Fibroblast of the conjunctiva (primary cell): Measurements from ENCODE around the gene TRIM61.
"Not testable (repeated sequence)": the region's sequence is repeated elsewhere in the genome, so short reads cannot be mapped to it uniquely, and the experiment has no call there.

Source experiments
- DNase-seq: peaks from one replicate; pipeline ENCODE4 v3.0.0-alpha.2; 2010; ENCODE audit warnings: low read depth

TRIM61 gene

DNA sequence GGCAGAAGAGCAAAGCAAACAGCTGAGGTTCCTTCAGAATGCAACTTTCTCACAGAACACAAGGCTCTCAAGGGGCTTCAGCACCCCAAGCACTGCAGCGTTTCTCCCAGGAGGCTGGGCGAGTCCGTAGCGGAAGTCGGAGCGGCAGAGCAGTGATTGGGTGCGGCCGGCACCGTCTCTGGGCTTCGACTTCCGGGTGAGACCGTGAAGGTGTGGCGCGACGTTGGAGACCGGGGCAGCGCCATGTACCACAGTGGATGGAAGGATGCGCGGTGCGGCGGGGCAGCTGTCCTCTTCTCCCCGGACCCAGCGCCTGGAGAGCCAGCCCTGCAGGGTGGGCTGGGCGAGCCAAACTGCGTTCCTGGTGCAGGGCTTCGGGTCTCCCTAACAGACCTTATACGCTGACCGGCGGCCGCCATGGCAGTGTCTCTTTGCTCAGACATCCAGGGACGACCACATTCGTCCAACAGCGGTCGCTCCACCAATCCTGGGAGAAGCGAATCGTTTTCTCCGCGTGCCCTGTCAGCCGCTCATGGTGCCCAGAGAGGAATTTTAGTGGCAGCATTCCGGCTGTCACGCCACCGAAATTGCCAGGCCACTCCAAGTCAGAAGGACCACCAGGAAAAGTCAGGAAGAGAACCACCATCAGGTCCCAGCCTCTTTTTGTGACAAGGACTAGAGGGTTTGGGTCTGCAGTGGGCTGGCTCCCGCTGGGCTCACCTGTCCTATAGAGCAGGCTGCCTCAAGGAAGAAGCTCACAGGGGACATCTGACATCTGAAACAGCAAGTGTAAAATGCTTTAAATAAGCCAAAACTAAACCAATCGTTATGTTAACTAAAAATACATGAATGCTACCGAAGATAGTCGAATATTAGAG is 20.5 kb downstream of the TRIM61 start:
- DNase-seq = peak; percentile 47

DNA sequence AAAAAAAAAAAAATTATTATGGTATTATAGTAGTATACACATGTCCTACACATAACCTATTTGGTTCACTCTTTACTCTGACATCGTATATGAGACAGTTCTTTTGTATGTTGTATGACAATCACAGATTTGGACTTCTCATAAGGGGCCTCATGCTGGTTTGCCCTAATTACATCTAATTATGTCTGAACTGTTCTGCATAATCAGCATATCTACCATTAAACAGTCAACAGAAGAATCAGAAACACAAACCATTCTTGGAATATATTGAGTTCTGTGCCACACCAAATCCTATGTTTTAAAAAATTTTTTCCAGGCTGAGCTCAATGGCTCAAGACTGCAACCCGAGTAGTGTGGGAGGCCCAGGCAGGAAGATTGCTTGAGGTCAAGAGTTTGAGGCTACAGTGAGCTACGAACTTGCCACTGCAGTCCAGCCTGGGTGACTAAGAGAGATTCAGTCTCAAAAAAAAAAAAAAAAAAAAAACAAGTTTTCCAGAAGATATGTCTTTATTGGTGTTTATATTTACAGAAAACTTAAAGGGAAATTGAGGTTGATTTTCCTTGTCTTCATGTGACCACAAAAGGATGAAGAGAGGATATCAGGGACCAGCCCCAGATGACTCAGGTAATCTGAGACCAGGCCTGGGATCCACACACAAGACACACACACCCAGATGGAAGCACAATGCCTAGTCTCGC is 22.2 kb downstream of the TRIM61 start:
- DNase-seq = no peak

DNA sequence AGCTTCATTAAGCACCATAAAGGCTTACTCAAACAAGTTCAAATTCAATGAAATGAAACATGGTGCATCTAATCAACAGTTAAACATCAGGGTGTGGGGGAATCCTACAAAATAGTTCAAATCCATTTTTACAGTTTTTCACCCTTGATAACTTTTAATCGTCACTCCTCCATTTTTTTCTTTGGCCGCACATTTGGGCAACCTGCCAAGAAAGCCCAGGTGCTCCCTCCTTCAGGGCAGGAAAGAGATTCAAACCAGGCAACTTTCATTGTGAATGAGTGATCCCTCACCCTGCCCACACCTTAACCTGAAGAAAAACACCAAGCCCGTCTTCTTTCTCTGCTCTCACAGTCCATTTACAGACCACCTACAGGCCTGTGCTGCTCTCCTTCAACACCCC is 24.9 kb downstream of the TRIM61 start:
- no peak for DNase-seq

DNA sequence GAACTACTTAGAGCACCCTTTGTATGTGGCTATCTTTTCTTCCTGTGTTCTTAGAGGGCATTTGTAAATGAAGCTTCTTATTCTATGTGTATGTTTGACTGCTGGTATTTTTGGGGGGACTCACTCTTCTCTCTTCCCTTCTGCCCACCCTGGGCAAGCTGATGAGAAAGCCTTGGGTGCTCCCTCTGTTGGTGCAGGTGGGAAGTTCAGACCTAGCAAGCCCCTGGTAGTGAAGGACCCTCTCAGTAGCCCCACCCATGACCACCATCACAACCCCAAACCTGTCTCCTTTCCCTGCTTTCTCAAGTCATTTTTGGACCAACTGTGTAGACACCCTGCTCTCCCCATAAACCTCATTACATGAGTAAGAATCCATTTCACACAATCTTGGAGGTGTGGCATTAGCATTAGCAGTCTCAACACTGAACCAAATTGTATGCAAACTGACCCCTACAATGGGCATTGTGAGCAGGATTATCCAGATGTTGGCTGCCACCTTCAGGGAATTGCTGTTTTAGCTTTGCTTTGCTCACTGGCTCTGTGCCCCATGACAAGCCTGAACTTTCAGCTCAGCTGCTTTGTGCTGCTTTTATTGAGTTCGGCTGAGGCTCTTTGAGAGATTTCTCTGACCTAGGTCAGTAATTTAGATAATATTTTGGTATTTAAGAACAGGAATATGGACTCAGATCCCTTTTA is 27.9 kb downstream of the TRIM61 start:
- no peak for DNase-seq

DNA sequence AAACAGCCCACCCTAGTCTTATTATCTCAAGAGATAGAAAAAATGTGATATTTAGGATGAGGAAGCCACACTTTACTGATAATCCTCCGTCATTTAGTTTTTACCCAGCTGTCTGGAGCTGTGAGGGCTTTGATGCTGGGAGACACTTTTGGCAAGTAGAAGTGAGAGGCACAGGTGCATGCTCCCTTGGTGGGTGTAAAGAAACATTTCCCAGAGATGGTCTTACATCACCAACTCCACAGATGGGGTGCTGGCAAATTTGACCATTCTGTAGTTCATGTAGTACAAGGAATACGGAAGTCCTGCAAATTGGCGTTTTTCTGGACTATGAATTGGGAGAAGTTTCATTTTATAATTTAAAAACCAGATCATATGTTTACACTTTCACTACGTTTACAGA is 28.5 kb downstream of the TRIM61 start:
- no peak for DNase-seq

DNA sequence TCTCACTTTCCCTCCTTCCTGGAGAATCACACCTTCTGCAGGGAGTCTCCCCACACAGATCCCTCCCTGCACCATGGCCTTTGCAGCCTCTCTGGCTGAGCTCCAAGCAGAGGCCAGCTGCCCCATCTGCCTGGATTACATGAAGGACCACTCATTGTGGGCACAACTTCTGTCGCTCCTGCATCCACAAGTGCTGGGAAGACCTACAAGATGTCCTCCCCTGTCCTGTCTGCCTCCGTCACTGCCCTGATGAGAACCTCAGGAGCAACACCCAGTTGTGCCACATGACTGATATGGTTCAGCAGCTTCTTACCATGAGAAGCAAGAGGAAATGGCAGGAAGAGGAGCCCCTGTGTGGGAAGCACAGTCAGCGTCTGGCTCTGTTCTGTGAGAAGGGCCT is 29.5 kb downstream of the TRIM61 start:
- not testable (repeated sequence) for DNase-seq

DNA sequence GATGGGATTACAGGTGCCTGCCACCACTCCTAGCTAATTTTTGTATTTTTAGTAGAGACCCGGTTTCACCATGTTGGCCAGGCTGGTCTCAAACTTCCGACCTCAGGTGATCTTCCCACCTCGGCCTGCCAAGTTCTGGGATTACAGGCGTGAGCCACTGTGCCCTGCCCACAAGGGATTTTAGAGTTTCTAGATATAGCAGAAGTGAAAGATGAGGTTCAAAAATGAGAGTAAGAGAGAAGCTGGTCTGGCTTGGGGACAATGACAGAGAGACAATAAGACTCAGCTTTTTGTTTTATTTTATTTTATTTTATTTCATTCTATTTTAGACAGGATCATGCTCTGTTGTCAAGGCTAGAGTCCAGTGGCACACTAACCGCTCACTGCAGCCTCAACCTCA is 30.6 kb downstream of the TRIM61 start:
- no peak for DNase-seq

DNA sequence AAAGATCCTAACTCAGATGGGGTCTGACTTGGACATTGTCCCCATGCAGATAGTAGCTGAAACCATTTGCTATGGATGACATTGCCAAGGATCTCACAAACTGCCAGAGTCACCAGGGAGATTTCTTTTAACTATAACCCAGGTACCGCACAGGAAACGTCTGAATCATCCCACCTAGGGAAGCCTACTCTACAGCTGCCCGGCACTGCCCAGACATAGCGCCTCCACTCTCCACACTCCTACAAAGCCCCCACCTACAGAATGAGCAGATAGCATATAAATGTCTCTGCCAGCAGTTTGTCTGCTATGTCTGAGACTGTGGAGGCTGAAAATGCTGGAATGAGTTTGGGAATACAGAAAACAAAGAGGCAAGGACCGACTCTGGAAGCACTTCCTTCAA is 32.3 kb downstream of the TRIM61 start:
- no peak for DNase-seq

DNA sequence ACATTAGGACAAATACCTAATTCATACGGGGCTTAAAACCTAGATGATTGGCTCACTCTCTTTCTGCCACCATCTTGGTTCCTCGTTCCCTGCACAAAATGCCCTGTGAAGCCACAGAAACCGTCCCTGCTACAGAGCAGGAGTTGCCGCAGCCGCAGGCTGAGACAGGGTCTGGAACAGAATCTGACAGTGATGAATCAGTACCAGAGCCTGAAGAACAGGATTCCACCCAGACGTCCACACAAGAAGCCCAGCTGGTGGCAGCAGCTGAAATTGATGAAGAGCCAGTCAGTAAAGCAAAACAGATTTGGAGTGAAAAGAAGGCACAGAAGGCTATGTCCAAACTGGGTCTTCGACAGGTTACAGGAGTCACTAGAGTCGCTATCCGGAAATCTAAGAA is 34.3 kb downstream of the TRIM61 start:
- DNase-seq = no peak

DNA sequence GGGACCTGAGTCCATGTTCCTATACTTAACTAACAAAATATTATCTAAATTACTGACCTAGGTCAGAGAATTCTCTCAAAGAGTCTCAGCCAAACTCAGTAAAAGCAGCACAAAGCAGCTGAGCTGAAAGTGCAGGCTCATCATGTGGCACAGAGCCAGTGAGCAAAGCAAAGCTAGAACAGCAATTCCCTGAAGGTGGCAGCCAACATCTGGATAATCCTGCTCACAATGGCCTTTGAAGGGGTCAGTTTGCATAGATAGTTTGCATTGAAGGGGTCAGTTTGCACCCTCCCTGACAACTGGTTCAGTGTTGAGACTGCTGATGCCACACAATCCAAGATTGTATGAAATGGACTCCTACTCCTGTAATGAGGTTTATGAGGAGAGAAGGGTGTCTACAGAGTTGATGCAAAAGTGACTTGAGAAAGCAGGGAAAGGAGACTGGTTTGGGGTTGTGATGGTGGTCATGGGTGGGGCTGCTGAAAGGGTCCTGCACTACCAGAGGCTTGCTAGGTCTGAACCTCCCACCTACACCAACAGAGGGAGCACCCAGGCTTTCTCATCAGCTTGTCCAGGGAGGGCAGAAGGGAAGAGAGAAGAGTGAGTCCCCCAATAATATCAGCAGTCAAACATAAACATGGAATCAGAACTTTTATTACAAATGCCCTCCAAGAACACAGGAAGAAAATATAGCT is 39.7 kb downstream of the TRIM61 start:
- peak; percentile 22 for DNase-seq

DNA sequence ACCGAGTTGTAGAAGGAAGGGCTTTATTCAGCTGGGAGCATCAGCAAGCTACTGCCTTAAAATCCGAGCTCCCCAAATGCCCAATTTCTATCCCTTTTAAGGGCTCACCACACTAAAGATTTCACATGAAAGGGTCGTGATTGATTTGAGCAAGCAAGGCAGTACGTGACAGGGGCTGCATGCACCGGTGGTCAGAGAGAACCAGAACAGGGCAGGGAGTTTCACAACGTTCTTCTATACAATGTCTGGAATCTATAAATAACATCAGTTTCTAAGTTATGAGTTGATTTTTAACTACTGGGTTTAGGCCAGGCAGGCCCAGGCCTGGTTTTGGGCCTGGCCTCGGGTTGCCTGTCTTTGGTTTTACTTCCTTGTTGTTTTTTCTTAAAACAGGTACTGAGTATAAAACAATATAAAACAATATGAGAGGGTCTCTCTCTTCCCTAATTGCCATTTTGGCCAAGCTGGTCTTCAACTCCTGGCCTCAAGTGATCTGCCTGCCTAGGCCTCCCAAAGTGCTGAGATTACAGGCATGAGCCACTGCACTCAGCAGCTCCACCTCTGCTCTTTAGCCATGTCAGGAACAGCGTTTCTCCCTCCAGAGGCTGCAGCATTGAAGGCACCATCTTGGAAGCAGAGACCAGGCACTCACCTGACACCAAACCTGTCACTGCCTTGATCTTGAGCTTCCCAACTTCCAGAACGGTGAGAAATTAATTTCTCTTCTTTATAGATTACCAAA is 41.4 kb downstream of the TRIM61 start:
- DNase-seq = not testable (repeated sequence)

DNA sequence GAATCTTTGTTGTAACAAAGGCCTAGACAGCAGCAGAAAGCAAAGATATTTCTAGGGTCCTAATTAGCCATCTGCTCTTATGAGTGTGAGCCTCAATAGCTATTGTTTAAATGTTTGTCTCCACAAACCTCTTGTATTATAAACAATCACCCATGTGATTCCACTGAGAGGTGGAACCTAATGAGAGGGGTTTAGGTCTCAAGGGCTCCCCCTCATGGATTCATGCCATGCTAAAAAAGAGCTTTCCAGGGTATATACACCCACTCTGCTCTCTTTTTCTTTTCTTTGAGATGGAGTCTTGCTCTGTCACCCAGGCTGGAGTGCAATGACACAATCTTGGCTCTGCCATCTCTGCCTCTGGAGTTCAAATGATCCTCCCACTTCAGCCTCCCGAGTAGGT is 42.1 kb downstream of the TRIM61 start:
- DNase-seq = no peak

DNA sequence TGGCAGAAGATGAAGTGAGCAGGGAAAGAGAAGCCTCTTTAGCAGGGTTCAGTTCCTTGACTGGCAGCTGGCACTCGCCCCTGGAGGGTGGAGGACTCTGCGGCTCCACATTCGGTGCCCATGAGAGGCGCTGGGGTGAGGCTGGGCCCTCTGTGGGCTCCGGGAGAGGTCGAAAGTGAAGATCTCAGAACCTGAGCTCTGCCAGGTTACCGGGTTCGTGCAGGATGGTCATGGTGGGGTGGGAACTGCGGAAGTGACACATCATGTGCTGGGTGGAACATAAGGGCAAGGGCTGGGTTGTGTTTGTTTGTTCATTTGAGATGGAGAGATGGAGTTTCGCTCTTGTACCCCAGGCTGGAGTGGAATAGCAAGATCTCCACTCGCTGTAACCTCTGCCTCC is 44.2 kb downstream of the TRIM61 start:
- DNase-seq = no peak

DNA sequence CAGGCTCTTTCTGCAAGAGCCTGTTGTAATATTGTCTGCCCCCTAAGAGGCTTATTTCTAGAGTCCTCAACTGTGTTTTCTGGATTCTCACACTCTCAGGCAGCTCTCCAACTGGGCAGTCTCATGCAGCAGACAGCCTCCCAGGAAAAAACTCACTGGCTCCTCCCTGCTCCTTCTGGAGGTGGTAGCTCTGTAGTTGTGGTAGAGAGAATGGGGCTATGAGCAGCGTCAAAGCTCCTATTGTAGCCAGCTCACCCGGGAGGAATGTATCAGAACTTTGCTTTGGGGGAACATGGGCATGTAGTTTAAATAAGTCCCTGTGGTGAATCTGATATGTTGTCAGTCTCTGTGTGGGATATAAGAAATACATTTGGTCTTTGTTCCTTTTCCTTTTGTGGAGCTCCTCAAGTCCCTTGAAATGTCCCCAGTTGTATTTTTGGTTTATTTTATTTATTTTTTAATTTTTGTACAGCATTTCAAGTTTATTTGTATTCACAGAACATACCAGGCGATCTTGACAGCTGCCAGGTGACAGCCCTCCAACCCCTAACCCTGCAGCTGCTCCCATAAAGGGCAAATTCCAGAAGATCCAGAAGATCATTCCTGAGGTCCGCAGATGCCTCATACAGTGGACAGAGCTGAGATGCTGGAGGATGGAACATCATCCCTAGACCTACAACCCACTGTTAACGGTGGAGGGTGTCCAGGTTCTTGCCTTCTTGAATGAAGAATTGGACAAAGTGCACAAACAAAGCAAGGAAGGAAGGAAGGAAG is 45.7 kb downstream of the TRIM61 start:
- no peak for DNase-seq

DNA sequence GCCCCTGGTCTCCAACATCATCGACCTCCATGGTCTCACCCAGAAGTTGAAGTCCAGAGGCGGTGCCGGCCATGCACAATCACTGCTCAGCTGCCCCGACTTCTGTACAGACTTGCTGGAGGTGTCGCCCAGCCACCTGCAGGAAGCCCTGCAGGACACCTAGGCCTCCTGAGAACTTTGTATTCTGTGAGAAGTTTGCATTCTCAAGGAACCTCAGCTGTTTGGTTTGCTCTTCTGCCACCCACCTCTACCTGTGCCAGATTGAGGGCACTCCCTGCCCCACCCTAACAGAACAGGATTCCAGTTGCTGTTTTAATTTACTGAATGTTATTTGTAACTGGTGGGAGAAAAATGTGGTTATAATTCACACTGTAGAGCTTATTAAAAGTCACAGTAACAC is 46.8 kb downstream of the TRIM61 start:
- DNase-seq = no peak

DNA sequence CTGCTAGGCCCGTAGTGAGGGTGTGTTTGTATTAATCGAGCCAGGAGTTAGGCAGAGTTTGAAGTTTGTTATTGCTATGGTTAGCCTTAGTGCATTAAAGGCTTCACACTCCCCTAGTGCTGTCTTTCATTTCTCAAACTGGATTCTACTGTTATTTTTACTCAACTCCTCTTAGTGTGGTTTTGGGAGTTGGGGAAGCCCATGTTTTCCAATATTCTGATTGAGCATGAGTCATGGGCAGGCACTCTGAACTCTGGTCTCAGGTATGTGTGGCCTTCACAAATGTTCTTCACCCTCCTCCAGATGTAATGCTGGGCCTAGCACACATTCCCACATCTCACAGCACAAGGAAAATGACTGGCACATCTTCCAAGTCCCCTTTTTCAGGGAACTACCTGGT is 50.4 kb downstream of the TRIM61 start:
- not testable (repeated sequence) for DNase-seq

DNA sequence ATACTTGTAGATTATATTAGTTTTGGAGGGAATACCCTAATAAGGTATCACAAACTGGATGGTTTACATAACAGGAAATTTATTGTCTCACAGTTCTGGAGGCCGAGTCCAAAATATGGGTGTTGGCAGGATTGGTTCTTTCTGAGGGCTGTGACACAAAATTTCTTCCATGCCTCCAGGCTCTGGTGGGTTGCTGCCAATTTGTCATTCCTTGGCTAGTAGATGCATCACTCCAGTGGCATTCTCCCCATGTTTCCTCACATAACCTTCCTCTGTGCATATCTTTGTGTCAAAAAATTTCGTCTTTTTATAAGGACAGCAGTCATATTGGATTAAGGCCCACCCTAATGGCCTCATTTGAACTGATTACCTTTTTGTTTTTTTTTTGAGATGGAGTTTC is 51.2 kb downstream of the TRIM61 start:
- DNase-seq = no peak

DNA sequence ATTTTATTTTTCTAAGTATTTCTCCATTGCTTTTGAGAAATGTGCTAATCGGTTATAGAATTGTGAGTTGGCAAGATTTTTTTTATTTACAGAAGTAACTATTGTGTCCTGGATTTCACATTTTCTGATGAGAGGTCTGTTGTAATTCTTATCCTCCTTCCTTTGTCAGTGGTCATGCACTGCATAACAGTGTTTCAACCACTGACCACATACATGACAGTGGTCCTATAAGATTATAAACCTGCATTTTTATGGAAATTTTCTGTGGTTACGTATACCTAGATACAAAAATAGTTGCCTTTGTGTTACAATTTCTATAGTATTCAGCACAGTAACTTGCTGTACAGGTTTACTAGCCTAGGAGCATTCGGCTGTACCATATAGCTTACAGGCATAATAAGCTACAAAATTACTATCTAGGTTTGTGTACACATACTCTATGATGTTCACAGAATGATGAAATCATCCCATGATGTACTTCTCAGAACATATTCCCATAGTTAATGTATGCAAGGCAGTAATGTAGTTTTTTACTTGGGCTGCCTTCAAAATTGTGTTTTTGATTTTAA is 52.7 kb downstream of the TRIM61 start:
- DNase-seq = no peak

DNA sequence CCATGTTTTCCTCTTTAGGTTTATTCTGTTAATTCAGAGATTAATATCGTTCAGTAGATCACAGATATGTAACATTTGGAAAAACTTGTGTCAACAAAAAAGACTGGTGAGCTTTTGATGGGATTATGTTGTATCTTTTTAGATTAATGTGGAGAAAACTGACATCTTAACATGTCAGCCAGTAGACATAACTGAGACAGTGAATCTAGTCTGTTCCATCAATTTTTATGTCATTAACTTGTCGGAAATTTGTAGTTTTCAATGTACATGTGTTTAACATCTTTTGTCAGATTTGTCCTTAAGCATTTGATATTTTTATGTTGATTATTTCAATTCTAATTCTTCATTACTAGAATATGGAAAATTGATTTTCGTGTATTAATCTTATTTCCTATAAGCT is 58.5 kb downstream of the TRIM61 start:
- DNase-seq = no peak
